ENCODE measurements around the gene GLCE.

GRCh38 chr15:69132430-69132829 lies 28.0 kb upstream of the GLCE start:
- TF ChIP-seq POLR2A (IDR thresholded peaks at IDR 0.05; ENCODE audit: low read depth, low read length) (no peak), TAF1 (IDR thresholded peaks at IDR 0.05; ENCODE audit: low read depth, low read length) (no peak), POU2F2 (IDR thresholded peaks at IDR 0.05; ENCODE audit: low read depth, low read length) (no peak), POLR2AphosphoS5 (IDR thresholded peaks at IDR 0.05; ENCODE audit: low read depth, low read length) (no peak), SPI1 (IDR thresholded peaks at IDR 0.05; ENCODE audit: low read depth, low read length) (no peak)
